ENCODE measurements around the gene PRKCI.
A peak's percentile ranks its signal among the peaks of the same experiment; 100 is the strongest.
"Not testable (repeated sequence)": the region's sequence is repeated elsewhere in the genome, so short reads cannot be mapped to it uniquely, and the experiment has no call there.

PRKCI gene

DNA sequence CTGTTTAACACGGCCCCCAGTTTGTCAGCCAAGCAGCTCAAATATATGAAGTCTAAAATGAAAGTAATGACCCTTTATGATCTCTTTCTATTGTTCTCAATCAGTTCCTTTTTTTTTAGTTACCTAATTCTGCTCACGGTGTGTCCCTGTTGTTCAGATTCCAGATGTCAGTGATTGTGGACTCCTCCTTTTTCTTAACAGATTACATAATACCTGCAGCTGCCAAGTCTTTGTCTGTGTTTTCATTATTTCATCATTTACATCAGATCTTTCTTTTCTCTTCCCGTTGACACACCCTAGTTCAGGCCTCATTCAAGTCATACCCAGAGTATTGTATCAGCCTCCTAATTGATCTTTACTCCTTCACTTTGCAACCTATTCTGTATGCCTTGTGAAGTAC lies 79.2 kb downstream of the PRKCI start:
- DNase-seq, result no peak

DNA sequence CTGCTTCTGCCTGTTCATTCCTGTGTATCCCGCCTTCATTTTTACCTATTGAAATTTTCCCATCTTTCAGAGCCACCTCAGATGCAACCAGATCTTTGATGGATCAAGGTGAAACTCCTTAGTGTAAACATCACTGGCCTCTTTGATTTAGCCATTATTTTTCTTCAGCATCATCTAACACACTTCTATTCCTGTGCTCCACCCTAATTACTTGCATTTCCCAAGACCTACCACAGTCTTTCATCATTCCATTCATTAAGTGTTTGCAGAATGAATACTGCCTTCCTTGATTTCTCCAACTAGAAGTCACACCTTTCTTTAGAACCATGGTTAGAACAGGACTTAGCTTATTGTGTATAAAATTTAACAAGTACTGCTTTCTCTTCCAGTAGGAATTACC lies 79.8 kb downstream of the PRKCI start:
- DNase-seq, result no peak

GRCh38 chr3:170306015-170306414 lies 83.8 kb downstream of the PRKCI start:
- no peak for DNase-seq

- peak; percentile 54 for DNase-seq
Observed at GRCh38 chr3:170307671-170308405, 85.6 kb downstream of the PRKCI start.

- DNase-seq, result no peak
Observed at GRCh38 chr3:170309046-170309445, 86.8 kb downstream of the PRKCI start.

DNA sequence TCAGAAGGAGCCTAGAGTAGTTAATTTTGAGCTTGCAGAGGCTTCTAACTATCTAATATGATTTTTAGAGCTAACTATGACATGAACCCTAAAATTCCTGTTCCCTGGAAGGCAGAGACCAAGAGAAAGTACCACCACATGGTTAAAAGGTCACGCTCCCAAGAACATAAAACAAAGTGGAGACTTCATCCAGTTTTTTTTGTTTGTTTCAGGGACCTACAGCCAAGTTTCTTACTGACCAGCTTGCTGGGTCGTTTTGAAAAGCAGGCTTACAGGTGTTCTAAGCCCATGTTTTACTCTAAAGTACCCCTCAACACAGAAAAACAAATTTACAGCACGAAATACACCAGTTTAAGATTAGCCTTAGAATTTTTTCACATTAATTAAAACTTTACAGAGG lies 95.7 kb downstream of the PRKCI start:
- no peak for DNase-seq

DNA sequence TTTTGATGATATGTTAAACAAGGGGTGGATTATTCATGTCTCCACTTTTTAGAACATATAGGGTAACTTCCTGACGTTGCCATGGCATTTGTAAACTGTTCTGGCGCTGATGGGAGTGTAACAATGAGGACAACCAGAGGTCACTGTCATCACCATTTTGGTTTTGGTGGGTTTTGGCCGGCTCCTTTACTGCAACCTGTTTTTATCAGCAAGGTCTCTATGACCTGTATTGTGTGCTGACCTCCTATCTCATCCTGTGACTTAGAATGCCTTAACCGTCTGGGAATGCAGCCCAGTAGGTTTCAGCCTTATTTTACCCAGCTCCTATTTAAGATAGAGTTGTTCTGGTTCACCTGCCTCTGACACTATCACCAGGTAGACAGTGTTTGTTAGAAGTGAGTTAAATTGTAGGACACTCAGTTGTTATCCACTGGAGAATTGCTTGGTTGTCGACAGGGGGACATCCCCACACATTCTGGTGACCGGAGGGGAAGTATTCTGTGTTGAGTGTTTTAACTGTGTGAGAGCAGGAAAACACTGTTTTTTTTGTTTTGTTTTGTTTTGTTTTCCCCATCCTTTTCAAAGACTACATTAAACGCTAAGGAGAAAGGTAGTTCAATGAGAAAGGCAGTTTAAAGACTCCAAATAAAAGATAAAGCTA lies 98.4 kb downstream of the PRKCI start:
- peak; percentile 89 for DNase-seq

GRCh38 chr3:170321321-170322034 lies 99.3 kb downstream of the PRKCI start:
- DNase-seq, result no peak

DNA sequence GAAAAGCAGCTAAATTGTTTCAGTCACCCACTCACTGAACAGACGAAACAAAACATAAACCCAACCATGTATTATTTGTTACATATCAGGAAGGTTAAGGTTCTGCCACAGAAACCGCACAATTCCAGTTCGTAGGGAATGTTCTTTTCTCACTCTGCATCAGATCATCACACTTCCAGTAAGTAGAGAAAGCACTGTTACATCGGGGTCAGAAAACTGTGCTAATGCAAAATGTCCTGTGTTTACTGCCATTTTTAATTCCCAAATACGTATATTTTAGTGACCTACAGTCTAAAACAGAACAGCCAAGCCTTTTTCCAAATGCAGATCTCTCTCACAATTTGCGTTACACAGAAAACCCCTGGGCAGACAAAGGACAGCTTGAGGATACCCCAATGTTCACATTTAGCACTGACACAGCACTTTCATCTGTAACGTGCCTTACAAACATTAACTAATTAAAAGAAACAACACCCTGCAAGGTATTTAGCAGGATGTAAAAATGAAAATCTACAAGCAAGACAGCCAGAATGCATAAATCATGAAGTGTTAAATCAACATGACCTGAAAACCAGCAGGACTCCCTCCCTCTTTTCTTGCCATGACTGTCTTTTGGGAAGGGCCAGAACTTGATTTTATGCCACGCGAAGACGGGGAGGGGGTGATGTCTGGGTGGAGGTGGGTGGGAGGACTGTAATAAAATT lies 100.5 kb downstream of the PRKCI start:
- no peak for DNase-seq

- DNase-seq, result no peak
Observed at GRCh38 chr3:170323331-170323730, 101.1 kb downstream of the PRKCI start.

DNA sequence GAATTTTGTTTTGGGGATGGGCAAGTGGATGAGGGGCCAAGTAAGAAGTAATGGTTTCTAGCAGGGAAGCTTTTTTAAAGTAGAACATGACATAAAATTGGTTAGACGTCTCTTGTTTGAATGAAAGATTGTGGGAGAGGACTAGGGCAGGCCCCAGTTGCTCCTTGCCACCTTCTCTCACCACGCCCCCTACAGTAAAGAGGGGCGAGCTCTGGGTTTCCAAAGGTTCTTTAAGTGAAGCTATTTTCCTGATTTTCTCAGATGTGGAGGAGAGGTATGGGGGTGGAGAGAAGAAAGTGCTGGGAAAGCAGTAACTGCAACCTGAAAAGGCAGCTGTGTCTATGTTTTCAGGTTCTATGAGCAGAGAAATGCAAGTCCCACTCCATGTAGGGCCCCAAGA lies 102.7 kb downstream of the PRKCI start:
- DNase-seq, result no peak

DNA sequence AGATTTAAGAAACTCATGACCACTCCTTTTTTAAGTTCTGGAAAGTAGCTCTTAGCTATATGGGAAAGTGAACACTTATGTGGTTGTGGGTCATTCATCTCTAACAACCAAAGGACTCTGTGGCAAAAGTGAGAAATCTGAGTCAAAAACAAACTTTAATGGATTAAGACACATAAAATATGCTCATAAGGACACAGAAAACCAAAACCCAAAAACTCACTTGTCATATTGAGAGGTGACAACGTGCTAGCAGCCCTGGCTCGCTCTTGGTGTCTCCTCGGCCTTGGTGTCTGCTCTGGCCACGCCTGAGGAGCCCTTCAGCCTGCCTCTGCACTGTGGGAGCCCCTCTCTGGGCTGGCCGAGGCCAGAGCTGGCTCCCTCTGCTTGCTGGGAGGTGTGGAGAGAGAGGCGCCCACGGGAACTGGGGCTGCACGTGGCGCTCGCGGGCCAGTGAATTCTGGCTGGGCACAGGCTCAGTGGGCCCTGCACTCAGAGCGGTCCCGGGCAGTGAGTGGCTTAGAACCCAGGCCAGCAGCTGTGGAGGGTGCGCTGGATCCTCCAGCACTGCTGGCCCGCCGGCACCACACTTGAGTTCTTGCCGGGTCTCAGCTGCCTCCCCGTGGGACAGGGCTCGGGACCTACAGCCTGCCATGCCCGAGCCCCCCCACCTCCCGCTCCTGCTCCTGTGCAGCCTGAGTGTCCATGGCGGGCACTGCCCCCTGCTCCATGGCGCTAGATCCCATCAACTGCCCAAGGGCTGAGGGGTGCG lies 105.0 kb downstream of the PRKCI start:
- DNase-seq, result no peak

- not testable (repeated sequence) for DNase-seq
Observed at GRCh38 chr3:170327868-170328548, 105.8 kb downstream of the PRKCI start.

GRCh38 chr3:170330366-170330765 lies 108.1 kb downstream of the PRKCI start:
- peak; percentile 87 for DNase-seq

DNA sequence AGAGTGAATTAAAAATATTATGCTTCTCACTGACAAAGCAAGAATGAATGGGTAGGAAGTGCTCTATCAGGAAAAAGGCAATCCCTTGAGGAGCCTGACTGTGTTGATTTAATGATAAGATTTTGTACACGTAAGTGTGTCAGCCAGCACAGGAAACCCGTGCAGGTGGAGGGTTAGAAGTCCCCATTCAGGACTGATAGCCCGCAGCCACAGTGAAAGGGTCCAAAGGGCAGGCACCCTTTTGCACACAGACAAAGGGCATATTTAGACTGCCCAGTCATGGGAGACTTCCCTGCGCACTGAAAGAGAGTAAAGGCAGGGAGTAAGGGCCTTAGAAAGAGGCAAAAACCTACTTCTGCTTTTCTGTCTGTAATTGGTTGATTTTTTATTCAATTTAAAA lies 108.9 kb downstream of the PRKCI start:
- DNase-seq, result no peak

DNA sequence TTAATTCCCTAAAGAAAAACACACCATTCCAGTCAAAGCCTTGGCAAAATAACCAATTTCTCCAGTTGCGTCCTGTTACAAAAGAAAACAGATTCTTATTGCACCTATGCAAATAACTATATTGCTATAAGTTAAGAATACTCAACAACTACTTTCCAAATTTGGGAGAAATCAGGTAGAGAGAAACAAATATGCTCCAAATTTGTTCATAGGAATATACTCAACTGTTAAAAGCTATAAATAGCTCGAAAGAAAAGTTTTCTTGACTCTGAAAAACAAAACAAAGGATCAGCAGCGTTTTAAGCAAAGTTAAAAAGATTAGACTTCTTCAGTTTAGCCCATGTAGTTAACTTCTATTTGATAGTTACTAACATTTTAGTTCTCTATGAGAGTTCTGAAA lies 115.2 kb downstream of the PRKCI start:
- no peak for DNase-seq

GRCh38 chr3:170338690-170339340 lies 116.6 kb downstream of the PRKCI start:
- DNase-seq, result no peak

DNA sequence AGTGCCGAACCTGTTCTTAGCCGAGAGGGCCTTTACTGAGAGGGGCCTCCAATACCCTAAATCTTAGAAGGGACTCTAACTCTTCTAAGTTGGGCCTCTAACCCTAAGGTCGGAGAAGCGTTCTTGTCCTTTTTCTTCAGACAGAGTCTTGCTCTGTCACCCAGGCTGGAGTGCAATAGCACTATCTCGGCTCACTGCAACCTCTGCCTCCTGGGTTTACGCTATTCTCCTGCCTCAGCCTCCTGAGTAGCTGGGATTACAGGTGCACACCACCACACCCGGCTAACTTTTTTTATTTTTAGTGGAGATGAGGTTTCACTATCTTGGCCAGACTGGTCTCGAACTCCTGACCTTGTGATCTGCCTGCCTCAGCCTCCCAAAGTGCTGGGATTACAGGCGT lies 120.0 kb downstream of the PRKCI start:
- not testable (repeated sequence) for DNase-seq

DNA sequence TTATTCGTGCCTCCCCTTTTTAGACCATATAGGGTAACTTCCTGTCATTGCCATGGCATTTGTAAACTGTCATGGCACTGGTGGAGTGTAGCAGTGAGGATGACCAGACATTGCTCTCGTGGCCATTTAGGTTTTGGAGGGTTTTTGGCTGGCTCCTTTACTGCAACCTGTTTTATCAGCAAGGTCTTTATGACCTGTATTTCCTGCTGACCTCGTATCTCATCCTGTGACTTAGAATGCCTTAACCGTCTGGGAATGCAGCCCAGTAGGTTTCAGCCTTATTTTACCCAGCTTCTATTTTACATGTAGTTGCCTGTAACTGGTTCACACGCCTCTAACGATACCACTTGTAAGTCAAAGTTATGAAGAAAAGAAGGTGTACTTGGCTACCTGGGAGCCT lies 121.6 kb downstream of the PRKCI start:
- peak; percentile 87 for DNase-seq

- DNase-seq, result no peak
Observed at GRCh38 chr3:170344971-170345370, 122.7 kb downstream of the PRKCI start.

All from islet precursor cell (in vitro differentiated cells).